Mesendoderm (in vitro differentiated cells): Measurements from ENCODE around the gene ISG20.

Experiments used
- DNase-seq: peaks from one replicate; pipeline ENCODE4 v3.0.0; 2013
- H2AK5ac ChIP-seq: 2 replicates; pipeline ENCODE4 v1.6.1; 2013; ENCODE audit warnings: low read length, inconsistent platforms
- H2BK120ac ChIP-seq: 2 replicates; pipeline ENCODE4 v1.6.1; 2013; ENCODE audit warnings: low read depth, mild to moderate bottlenecking, low read length, moderate library complexity, mixed read lengths
- H2BK15ac ChIP-seq: replicated peaks from 2 replicates; pipeline ENCODE4 v1.6.1; 2013; ENCODE audit warnings: low read depth, mild to moderate bottlenecking, moderate library complexity
- H2BK5ac ChIP-seq: 2 replicates; pipeline ENCODE4 v1.6.1; 2013; ENCODE audit warnings: low read length, inconsistent platforms
- H3K18ac ChIP-seq: 2 replicates; pipeline ENCODE4 v1.6.1; 2013; ENCODE audit warnings: mild to moderate bottlenecking, low read length, mixed read lengths
- H3K23ac ChIP-seq: one replicate; pipeline ENCODE4 v1.6.1; 2013; ENCODE audit warnings: low read length
- H3K27ac ChIP-seq: 2 replicates; pipeline ENCODE4 v1.5.1; 2013; ENCODE audit warnings: low read depth, mild to moderate bottlenecking, inconsistent platforms, low read length, moderate library complexity
- H3K27me3 ChIP-seq: 2 replicates; pipeline ENCODE4 v1.6.1; 2013; ENCODE audit warnings: low read length, control low read depth, mild to moderate bottlenecking, inconsistent platforms; ENCODE audit not compliant: insufficient read depth, poor library complexity
- H3K36me3 ChIP-seq: 2 replicates; pipeline ENCODE4 v1.6.1; 2013; ENCODE audit warnings: low read length, inconsistent platforms; ENCODE audit not compliant: control insufficient read depth, insufficient read depth
- H3K4ac ChIP-seq: one replicate; pipeline ENCODE4 v1.6.1; 2013; ENCODE audit warnings: low read depth, mild to moderate bottlenecking, low read length, moderate library complexity
- H3K4me1 ChIP-seq: 2 replicates; pipeline ENCODE4 v1.6.1; 2013; ENCODE audit warnings: low read depth, low read length, inconsistent platforms; ENCODE audit not compliant: control insufficient read depth
- H3K4me2 ChIP-seq: 2 replicates; pipeline ENCODE4 v1.6.1; 2013; ENCODE audit warnings: low read length
- H3K4me3 ChIP-seq: 2 replicates; pipeline ENCODE4 v1.5.1; 2013; ENCODE audit warnings: mild to moderate bottlenecking, low read length
- H3K56ac ChIP-seq: one replicate; pipeline ENCODE4 v1.6.1; 2013; ENCODE audit warnings: low read length
- H3K79me1 ChIP-seq: 2 replicates; pipeline ENCODE4 v1.6.1; 2013; ENCODE audit warnings: low read length, inconsistent platforms
- H3K79me2 ChIP-seq: 2 replicates; pipeline ENCODE4 v1.6.1; 2013; ENCODE audit warnings: mild to moderate bottlenecking, low read length; ENCODE audit not compliant: control insufficient read depth, insufficient read depth
- H3K9ac ChIP-seq: 2 replicates; pipeline ENCODE4 v1.6.1; 2013; ENCODE audit warnings: low read length, inconsistent platforms
- H4K5ac ChIP-seq: one replicate; pipeline ENCODE4 v1.6.1; 2013; ENCODE audit warnings: low read length
- H4K8ac ChIP-seq: one replicate; pipeline ENCODE4 v1.6.1; 2013; ENCODE audit warnings: low read depth, mild to moderate bottlenecking, control low read depth, low read length, moderate library complexity
- WGBS: extraction: QIAGEN DNeasy Blood & Tissue Kit; methylation state at CpG from one replicate; pipeline ENCODE4 v1.1.7; 2013; ENCODE audit warnings: low lambda C conversion rate, missing lambda C conversion rate; ENCODE audit not compliant: insufficient coverage; ENCODE audit errors: extremely low coverage; 5-methylcytosine and 5-hydroxymethylcytosine counted together

ISG20 gene

DNA sequence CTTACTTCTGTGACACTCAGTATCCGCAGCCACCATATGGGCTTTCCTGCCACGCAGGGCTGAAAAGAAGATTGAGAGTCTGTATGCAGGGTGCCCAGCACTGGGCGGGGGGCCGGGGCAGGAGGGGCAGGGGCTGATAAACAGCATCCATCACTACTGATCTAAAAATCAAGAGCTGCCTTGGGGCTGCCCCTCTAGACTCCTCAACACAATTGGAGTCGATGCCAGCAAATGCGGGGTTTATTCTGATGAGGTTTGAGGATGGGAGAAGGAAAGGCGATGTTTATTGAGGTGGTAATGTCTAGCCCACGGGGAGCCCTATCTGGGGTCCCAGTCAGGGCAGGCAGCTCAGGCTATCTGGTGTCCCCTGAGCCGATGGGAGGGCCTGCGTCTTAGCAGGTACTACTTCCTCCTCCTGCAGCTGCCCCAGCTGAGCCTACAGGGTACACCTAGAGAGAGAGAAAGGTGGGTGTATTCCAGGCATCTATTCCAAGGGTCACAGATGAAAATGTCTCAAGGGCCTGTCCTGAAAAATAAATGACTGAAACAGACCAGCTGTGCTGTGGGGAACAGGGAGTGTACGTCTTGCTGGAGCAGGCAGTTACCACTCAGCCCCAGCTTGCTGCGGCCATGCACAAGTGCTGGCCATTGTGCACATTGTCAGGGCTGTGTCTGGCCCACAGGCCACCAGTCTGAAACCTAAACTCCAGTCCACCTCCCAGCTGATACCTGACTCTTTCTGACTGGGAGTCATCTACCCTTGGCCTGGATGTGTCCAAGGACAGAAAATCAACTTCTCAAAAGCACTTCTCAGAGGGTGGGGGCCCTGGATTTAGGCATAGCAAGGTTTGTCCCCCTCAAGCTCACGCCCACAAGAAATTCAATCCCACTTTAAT lies 19.5 kb downstream of the ISG20 start:
- WGBS: no CpG with 5 or more reads among the region's 13 CpGs

DNA sequence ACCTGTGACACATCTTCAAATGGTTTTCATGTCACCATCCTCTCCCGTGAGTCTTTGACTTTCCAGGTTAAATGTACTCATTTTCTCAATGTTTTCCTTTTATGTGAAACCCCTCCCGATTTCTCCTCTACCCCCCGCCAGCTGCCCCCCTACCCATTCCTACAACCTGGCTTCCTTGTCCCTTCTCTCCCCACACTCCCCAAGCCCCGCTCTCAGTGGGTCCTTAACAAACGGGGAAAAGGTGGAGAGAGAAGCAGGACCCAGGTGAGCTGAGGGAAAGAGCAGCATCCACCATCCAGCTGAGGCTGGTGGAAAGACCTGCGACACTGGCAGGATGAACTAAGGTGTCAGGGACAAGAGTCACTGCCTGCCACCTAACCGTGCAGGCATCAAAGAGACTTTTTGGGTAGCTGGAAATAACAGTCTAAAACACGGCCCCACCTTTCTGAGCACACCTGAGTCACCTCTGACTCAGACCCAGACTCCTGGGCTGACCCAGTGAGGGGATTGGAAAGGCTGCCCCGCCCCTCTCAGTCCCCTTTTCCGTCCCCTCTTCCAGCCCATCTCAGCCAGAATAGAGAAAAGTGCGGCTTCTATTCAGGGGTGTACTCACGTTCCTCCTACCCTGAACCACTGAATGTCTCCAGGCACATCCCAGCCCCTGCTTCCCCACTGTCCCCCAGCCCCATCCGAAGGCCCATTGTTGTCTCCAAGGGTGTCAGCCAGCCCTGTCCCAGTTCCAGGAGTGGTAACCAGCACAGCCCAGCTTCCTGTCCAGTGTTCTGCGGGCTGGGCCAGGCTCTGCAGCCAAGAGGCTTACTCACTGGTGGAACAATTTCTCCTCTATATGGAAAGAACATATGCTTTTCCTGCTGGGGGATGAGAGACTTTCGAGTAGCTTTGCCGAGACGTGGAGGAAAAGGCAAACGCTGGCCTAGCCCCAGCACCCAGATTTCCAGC lies 20.4 kb downstream of the ISG20 start:
- H2AK5ac ChIP-seq: no peak overlapping the region
- H3K4ac ChIP-seq: no peak overlapping the region
- no peaks in the 10 kb centered on the region for H3K79me1 ChIP-seq
- no peaks in the 10 kb centered on the region for H3K79me2 ChIP-seq
- H3K27me3 ChIP-seq: no peaks in the 10 kb centered on the region
- no peak overlapping the region for H3K23ac ChIP-seq
- H3K4me1 ChIP-seq: no peaks in the 10 kb centered on the region
- no peak overlapping the region for H4K8ac ChIP-seq
- H4K5ac ChIP-seq: no peak overlapping the region
- H3K27ac ChIP-seq: no peak overlapping the region
- H3K56ac ChIP-seq: no peak overlapping the region
- no peak overlapping the region for H2BK120ac ChIP-seq
- no peak overlapping the region for H3K18ac ChIP-seq
- no peak overlapping the region for H3K4me2 ChIP-seq
- no peak overlapping the region for H2BK15ac ChIP-seq
- DNase-seq: no peak
- no peak overlapping the region for H2BK5ac ChIP-seq
- no peak overlapping the region for H3K4me3 ChIP-seq
- WGBS: no CpG with 5 or more reads among the region's 18 CpGs
- H3K36me3 ChIP-seq: no peaks in the 10 kb centered on the region
- no peak overlapping the region for H3K9ac ChIP-seq

More for the DNA sequence above, 19.5 kb downstream of the ISG20 start:
- Histone ChIP-seq H3K79me2 (no peaks in the 10 kb centered on the region), H3K27ac (no peak overlapping the region), H4K8ac (no peak overlapping the region), H3K56ac (no peak overlapping the region), H3K4me1 (no peaks in the 10 kb centered on the region), H2AK5ac (no peak overlapping the region), H3K4ac (no peak overlapping the region), H3K9ac (no peak overlapping the region), H3K27me3 (no peaks in the 10 kb centered on the region), H3K18ac (no peak overlapping the region), H2BK5ac (no peak overlapping the region), H3K23ac (no peak overlapping the region), H4K5ac (no peak overlapping the region), H3K4me3 (no peak overlapping the region), H2BK120ac (no peak overlapping the region), H3K36me3 (no peaks in the 10 kb centered on the region), H3K79me1 (no peaks in the 10 kb centered on the region), H2BK15ac (no peak overlapping the region), H3K4me2 (no peak overlapping the region)
- no peak for DNase-seq

GRCh38 chr15:88661041-88661700 lies 22.4 kb downstream of the ISG20 start:
- no peaks in the 10 kb centered on the region for H3K79me1 ChIP-seq
- H3K36me3 ChIP-seq: no peaks in the 10 kb centered on the region
- H3K4me2 ChIP-seq: no peak overlapping the region
- H2AK5ac ChIP-seq: no peak overlapping the region
- no peak overlapping the region for H3K56ac ChIP-seq
- H4K5ac ChIP-seq: no peak overlapping the region
- H2BK15ac ChIP-seq: no peak overlapping the region
- H3K9ac ChIP-seq: no peak overlapping the region
- no peak overlapping the region for H3K27ac ChIP-seq
- H3K79me2 ChIP-seq: no peaks in the 10 kb centered on the region
- H3K4ac ChIP-seq: no peak overlapping the region
- DNase-seq: no peak
- no peaks in the 10 kb centered on the region for H3K4me1 ChIP-seq
- H3K23ac ChIP-seq: no peak overlapping the region
- no peak overlapping the region for H3K4me3 ChIP-seq
- no peak overlapping the region for H3K18ac ChIP-seq
- H2BK120ac ChIP-seq: no peak overlapping the region
- no peaks in the 10 kb centered on the region for H3K27me3 ChIP-seq
- no peak overlapping the region for H4K8ac ChIP-seq
- no peak overlapping the region for H2BK5ac ChIP-seq

DNA sequence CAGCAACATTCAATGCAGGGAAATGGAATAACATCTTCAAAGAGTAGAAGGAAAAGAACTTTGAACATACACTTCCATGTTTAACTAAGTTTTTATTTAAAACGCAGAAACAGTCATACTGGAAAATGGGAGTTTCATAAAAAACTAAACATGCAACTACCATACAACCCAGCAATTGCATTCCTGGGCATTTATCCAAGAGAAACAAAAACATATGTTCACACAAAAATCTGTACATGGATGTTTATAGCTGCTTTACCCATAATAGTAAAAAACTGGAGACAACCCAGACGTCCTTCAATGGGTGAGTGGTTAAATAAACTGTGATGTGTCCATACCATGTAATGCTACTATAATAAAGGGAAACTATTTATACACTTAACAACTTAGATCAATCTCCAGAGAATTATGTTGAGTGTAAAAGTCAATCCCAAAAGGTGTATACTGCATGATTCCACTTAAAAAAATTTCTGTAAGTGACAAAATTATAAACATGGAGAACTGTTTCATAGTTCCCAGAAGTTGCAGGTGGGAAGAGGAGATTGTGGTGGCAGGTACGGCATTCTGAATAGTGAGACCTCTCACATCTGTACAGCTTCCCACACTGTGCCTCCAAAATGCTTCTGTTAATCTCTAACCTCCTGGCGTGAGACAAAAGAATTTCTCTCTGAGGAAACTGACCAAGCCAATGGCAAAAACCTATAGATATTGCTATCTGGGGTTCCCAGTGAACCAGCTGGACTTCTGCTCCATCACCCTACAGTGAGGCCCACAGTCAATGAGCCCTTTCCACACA lies 23.1 kb downstream of the ISG20 start:
- H2BK5ac ChIP-seq: no peak overlapping the region
- whole genome bisulfite sequencing: no CpG with 5 or more reads among the region's 4 CpGs
- no peaks in the 10 kb centered on the region for H3K36me3 ChIP-seq
- H2BK15ac ChIP-seq: no peak overlapping the region
- no peak overlapping the region for H2BK120ac ChIP-seq
- no peaks in the 10 kb centered on the region for H3K79me2 ChIP-seq
- H3K27ac ChIP-seq: no peak overlapping the region
- H3K23ac ChIP-seq: no peak overlapping the region
- H3K4me1 ChIP-seq: no peaks in the 10 kb centered on the region
- H3K4ac ChIP-seq: no peak overlapping the region
- no peak overlapping the region for H3K4me3 ChIP-seq
- H3K4me2 ChIP-seq: no peak overlapping the region
- H3K9ac ChIP-seq: no peak overlapping the region
- H4K8ac ChIP-seq: no peak overlapping the region
- no peak overlapping the region for H3K18ac ChIP-seq
- H3K27me3 ChIP-seq: no peaks in the 10 kb centered on the region
- H4K5ac ChIP-seq: no peak overlapping the region
- H3K56ac ChIP-seq: no peak overlapping the region
- no peak overlapping the region for H2AK5ac ChIP-seq
- DNase-seq: no peak
- no peaks in the 10 kb centered on the region for H3K79me1 ChIP-seq

DNA sequence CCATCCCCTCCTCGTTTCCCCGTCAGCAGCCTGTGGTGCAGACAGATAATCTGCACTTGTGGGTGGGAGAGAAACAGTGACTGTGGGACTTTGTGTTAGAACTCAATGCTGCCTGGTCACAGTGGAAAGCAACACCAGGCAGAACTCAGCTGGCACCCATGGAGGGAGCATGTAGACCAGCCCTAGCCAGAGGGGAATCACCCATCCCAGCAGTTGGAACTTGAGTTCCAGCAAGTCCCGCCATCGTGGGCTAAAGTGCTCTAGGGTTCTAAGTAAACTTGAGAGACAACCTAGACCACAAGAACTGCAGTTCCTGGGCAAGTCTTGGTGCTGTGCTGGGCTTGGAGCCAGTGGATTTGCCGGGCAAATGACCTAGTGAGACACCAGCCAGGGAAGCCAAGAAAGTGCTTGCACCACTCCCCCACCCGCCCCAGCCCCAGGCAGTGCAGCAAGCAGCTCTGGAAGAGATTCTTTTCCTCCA lies 24.4 kb downstream of the ISG20 start:
- Histone ChIP-seq H3K56ac (no peak overlapping the region), H2BK15ac (no peak overlapping the region), H2AK5ac (no peak overlapping the region), H2BK5ac (no peak overlapping the region), H3K4me1 (no peaks in the 10 kb centered on the region), H2BK120ac (no peak overlapping the region), H3K18ac (no peak overlapping the region), H3K9ac (no peak overlapping the region), H4K8ac (no peak overlapping the region), H3K4ac (no peak overlapping the region), H3K4me3 (no peak overlapping the region), H3K79me1 (no peaks in the 10 kb centered on the region), H3K27ac (no peak overlapping the region), H3K23ac (no peak overlapping the region), H3K79me2 (no peaks in the 10 kb centered on the region), H4K5ac (no peak overlapping the region), H3K27me3 (no peaks in the 10 kb centered on the region), H3K36me3 (no peaks in the 10 kb centered on the region), H3K4me2 (no peak overlapping the region)
- WGBS: no CpG with 5 or more reads among the region's 6 CpGs
- DNase-seq: no peak
